Measurements from ENCODE around the gene CAPN1.
"Not testable (repeated sequence)": the region's sequence is repeated elsewhere in the genome, so short reads cannot be mapped to it uniquely, and the experiment has no call there.

CAPN1 gene

GRCh38 chr11:65160643-65161042 is 21.1 kb upstream of the CAPN1 start:
- FAIRE-seq: no peak

GRCh38 chr11:65163684-65164083 is 18.0 kb upstream of the CAPN1 start:
- no peak for FAIRE-seq

- FAIRE-seq: no peak
Observed at GRCh38 chr11:65165410-65166317, 16.1 kb upstream of the CAPN1 start.

- no peak for FAIRE-seq
Observed at GRCh38 chr11:65166893-65167292, 14.8 kb upstream of the CAPN1 start.

- FAIRE-seq: no peak
Observed at GRCh38 chr11:65167656-65168055, 14.1 kb upstream of the CAPN1 start.

GRCh38 chr11:65169164-65169641 is 12.5 kb upstream of the CAPN1 start:
- FAIRE-seq: no peak

GRCh38 chr11:65170058-65170534 is 11.6 kb upstream of the CAPN1 start, which contains the start of gene SPDYC:
Gene SPDYC, plus strand, starts transcription at chr11:65170233. Its CDS starts 1,125 bp downstream, at chr11:65171358.
- FAIRE-seq: no peak

GRCh38 chr11:65172600-65172999 is 9.1 kb upstream of the CAPN1 start:
- no peak for FAIRE-seq

GRCh38 chr11:65174571-65175010 is 7.1 kb upstream of the CAPN1 start:
- not testable (repeated sequence) for FAIRE-seq

GRCh38 chr11:65180877-65181568 is 705 bp upstream of the CAPN1 start:
- no peak for FAIRE-seq

- no peak for FAIRE-seq
Observed at GRCh38 chr11:65182258-65183170, 786 bp downstream of the CAPN1 start.

GRCh38 chr11:65183201-65183891 is 1.6 kb downstream of the CAPN1 start:
- no peak for FAIRE-seq

GRCh38 chr11:65184146-65184545 is 2.4 kb downstream of the CAPN1 start:
- no peak for FAIRE-seq

- no peak for FAIRE-seq
Observed at GRCh38 chr11:65185171-65185570, 3.4 kb downstream of the CAPN1 start.

- no peak for FAIRE-seq
Observed at GRCh38 chr11:65185869-65186341, 4.2 kb downstream of the CAPN1 start.

- FAIRE-seq: no peak
Observed at GRCh38 chr11:65186701-65187100, 5.0 kb downstream of the CAPN1 start.

- FAIRE-seq: no peak
Observed at GRCh38 chr11:65187146-65187675, 5.5 kb downstream of the CAPN1 start.

GRCh38 chr11:65187971-65188461 is 6.3 kb downstream of the CAPN1 start:
- FAIRE-seq: no peak

GRCh38 chr11:65188486-65188885 is 6.8 kb downstream of the CAPN1 start:
- no peak for FAIRE-seq

GRCh38 chr11:65189191-65189590 is 7.5 kb downstream of the CAPN1 start:
- no peak for FAIRE-seq

- no peak for FAIRE-seq
Observed at GRCh38 chr11:65194564-65194963, 12.8 kb downstream of the CAPN1 start.

All from A204.1 (cell line).